Naive thymus-derived CD4-positive, alpha-beta T cell (primary cell): Measurements from ENCODE around the gene SLC6A12. TPM values are rescaled to one million over a fixed set of nuclear protein-coding genes. Genes with fewer than 3 reads are reported as not detected.
A peak's percentile ranks its signal among the peaks of the same experiment; 100 is the strongest.

ENCODE experiments used
- ATAC-seq: fragments of 150-1000 bp; cut with Tn5 transposase; 2 replicates; pipeline ENCODE4 v1.10.0; 2021; ENCODE audit warnings: mild to moderate bottlenecking, moderate library complexity
- CTCF ChIA-PET: fragments of 350-600 bp; sonication (Branson Sonifier 250); formaldehyde crosslinking; loops from one replicate; lab custom pipeline; 2021; ENCODE audit warnings: antibody characterized with exemption; lab: Charles Lee
- POLR2A ChIA-PET: fragments of 350-600 bp; sonication (Branson Sonifier 250); formaldehyde crosslinking; loops from one replicate; lab custom pipeline; 2021; ENCODE audit warnings: antibody characterized with exemption, inconsistent platforms; lab: Charles Lee
- DNase-seq, 9 donors: peaks; one replicate each; pipeline versions ENCODE4 v3.0.0 to v3.0.0-alpha.2; 2020 to 2022; ENCODE audit warnings: mixed read lengths in 1 of 9
- H3K27ac ChIP-seq: one replicate; pipeline ENCODE4 v1.7.0; 2013; ENCODE audit warnings: mild to moderate bottlenecking, low read depth, low read length, moderate library complexity
- H3K27me3 ChIP-seq, 2 donors: one replicate each; pipeline ENCODE4 v1.7.0; 2013; ENCODE audit warnings: low read length in 2 of 2, mild to moderate bottlenecking in 2 of 2, moderate library complexity in 2 of 2; ENCODE audit not compliant: control insufficient read depth in 2 of 2, insufficient read depth in 2 of 2
- H3K36me3 ChIP-seq, 3 experiments: 1 replicate in 2 of 3; 2 replicates in 1 of 3; pipeline ENCODE4 v1.7.0; 2013; ENCODE audit warnings: low read length in 3 of 3, mild to moderate bottlenecking in 3 of 3, moderate library complexity in 1 of 3; ENCODE audit not compliant: insufficient read depth in 3 of 3, control insufficient read depth in 2 of 3
- H3K4me1 ChIP-seq, 2 donors: one replicate each; pipeline ENCODE4 v1.7.0; 2013; ENCODE audit warnings: low read length in 2 of 2, mild to moderate bottlenecking in 2 of 2, moderate library complexity in 1 of 2; ENCODE audit not compliant: control insufficient read depth in 2 of 2, insufficient read depth in 2 of 2
- H3K4me3 ChIP-seq: 2 replicates; pipeline ENCODE4 v1.7.0; 2013; ENCODE audit warnings: mild to moderate bottlenecking, low read length
- H3K9me3 ChIP-seq, 3 experiments: 1 replicate in 2 of 3; 2 replicates in 1 of 3; pipeline ENCODE4 v1.7.0; 2013; ENCODE audit warnings: low read length in 3 of 3; ENCODE audit not compliant: control insufficient read depth in 2 of 3
- H3K27ac Mint-ChIP-seq, 9 donors: one replicate each; pipeline ENCODE4 v1.8.0; 2020 to 2022; ENCODE audit warnings: mixed read lengths in 9 of 9, mild to moderate bottlenecking in 8 of 9, moderate library complexity in 5 of 9, inconsistent platforms in 2 of 9
- H3K27me3 Mint-ChIP-seq, 5 donors: one replicate each; pipeline ENCODE4 v1.8.0; 2021 to 2022; ENCODE audit warnings: mixed read lengths in 5 of 5, mild to moderate bottlenecking in 1 of 5
- H3K36me3 Mint-ChIP-seq, 5 donors: one replicate each; pipeline ENCODE4 v1.8.0; 2020 to 2022; ENCODE audit warnings: mixed read lengths in 5 of 5, mild to moderate bottlenecking in 3 of 5, inconsistent platforms in 1 of 5
- H3K4me1 Mint-ChIP-seq, 7 donors: one replicate each; pipeline ENCODE4 v1.8.0; 2020 to 2022; ENCODE audit warnings: mixed read lengths in 7 of 7, mild to moderate bottlenecking in 3 of 7, inconsistent platforms in 1 of 7
- H3K4me3 Mint-ChIP-seq, 10 donors: one replicate each; pipeline ENCODE4 v1.8.0; 2020 to 2022; ENCODE audit warnings: mild to moderate bottlenecking in 10 of 10, mixed read lengths in 10 of 10, moderate library complexity in 6 of 10, inconsistent platforms in 2 of 10
- H3K9me3 Mint-ChIP-seq, 11 donors: one replicate each; pipeline ENCODE4 v1.8.0; 2020 to 2022; ENCODE audit warnings: mixed read lengths in 11 of 11, mild to moderate bottlenecking in 4 of 11, inconsistent platforms in 1 of 11, moderate library complexity in 1 of 11
- intact Hi-C, 2 donors: fragments of 100-400 bp; cut with micrococcal nuclease; formaldehyde crosslinking; loops; one replicate each; pipeline ENCODE4 v1.15.1; 2023
- polyA plus RNA-seq, 2 donors: library from polyadenylated mRNA; unstranded; fragments of 300-500 nt; fragmentation: Illumina TruSeq; gene quantifications; one replicate each; pipeline ENCODE4 v1.2.3, GENCODE V29; 2021
- total RNA-seq, 6 experiments: library from RNA in 5 of 6; stranded (reverse) in 5 of 6; gene quantifications; 1 replicate in 5 of 6; 2 replicates in 1 of 6; pipeline ENCODE4 v1.2.3 and lab custom pipeline; 2021 to 2026

SLC6A12 gene
- total and polyA plus RNA-seq, 7 experiments from 2014 or later: 0.30 to 4.2 TPM; not detected in 5

GRCh38 chr12:203462-204260 lies 10.3 kb downstream of the SLC6A12 start:
- no peak overlapping the region for H3K27ac ChIP-seq
- DNase-seq (no peak), ATAC-seq (no peak)
- no peaks in the 10 kb centered on the region for H3K9me3 ChIP-seq
- Mint-ChIP-seq H3K27me3 (peaks cover 36 to 64% (median 39%) of the 10 kb centered on the region in 5 donors), H3K4me3 (peak overlapping the region in 1 of 10 donors; percentile 34), H3K4me1 (peaks cover 0 to 5% (median 4%) of the 10 kb centered on the region in 7 donors), H3K36me3 (no peaks in the 10 kb centered on the region), H3K27ac (no peak overlapping the region), H3K9me3 (peaks cover 0 to 3% (median 0%) of the 10 kb centered on the region in 11 donors)
- ChIA-PET CTCF (no interaction called here), POLR2A (no interaction called here)
- no peaks in the 10 kb centered on the region for H3K27me3 ChIP-seq
- H3K4me3 ChIP-seq: no peak overlapping the region
- intact Hi-C loops: no loop called here
- no peaks in the 10 kb centered on the region for H3K4me1 ChIP-seq
- H3K36me3 ChIP-seq: no peaks in the 10 kb centered on the region

- Mint-ChIP-seq H3K36me3 (no peaks in the 10 kb centered on the region), H3K4me3 (peak overlapping the region in 1 of 10 donors; percentile 31), H3K9me3 (peaks cover 0 to 3% (median 0%) of the 10 kb centered on the region in 11 donors), H3K27ac (no peak overlapping the region), H3K4me1 (peaks cover 0 to 5% (median 4%) of the 10 kb centered on the region in 7 donors), H3K27me3 (peaks cover 36 to 65% (median 44%) of the 10 kb centered on the region in 5 donors)
- H3K27me3 ChIP-seq: no peaks in the 10 kb centered on the region
- POLR2A ChIA-PET: no interaction called here
- H3K4me1 ChIP-seq: no peaks in the 10 kb centered on the region
- H3K27ac ChIP-seq: no peak overlapping the region
- CTCF ChIA-PET: no interaction called here
- DNase-seq (no peak), ATAC-seq (no peak)
- intact Hi-C loops: no loop called here
- no peaks in the 10 kb centered on the region for H3K9me3 ChIP-seq
- no peak overlapping the region for H3K4me3 ChIP-seq
- H3K36me3 ChIP-seq: no peaks in the 10 kb centered on the region
Measured at GRCh38 chr12:203074-203461, 10.9 kb downstream of the SLC6A12 start.

GRCh38 chr12:202081-202731 lies 11.8 kb downstream of the SLC6A12 start:
- ChIA-PET POLR2A (no interaction called here), CTCF (no interaction called here)
- Mint-ChIP-seq H3K36me3 (no peaks in the 10 kb centered on the region), H3K9me3 (peaks cover 0 to 2% (median 0%) of the 10 kb centered on the region in 11 donors), H3K4me1 (peaks cover 0 to 7% (median 4%) of the 10 kb centered on the region in 7 donors), H3K27me3 (peaks cover 36 to 72% (median 50%) of the 10 kb centered on the region in 5 donors), H3K4me3 (peak overlapping the region in 5 of 10 donors; percentile 14 to 68 (median 36)), H3K27ac (no peak overlapping the region)
- H3K4me3 ChIP-seq: no peak overlapping the region
- H3K9me3 ChIP-seq: no peaks in the 10 kb centered on the region
- H3K4me1 ChIP-seq: no peaks in the 10 kb centered on the region
- no peak for DNase-seq
- no peak for ATAC-seq
- H3K27ac ChIP-seq: no peak overlapping the region
- H3K36me3 ChIP-seq: no peaks in the 10 kb centered on the region
- intact Hi-C loops: no loop called here
- no peaks in the 10 kb centered on the region for H3K27me3 ChIP-seq

GRCh38 chr12:201361-201760 lies 12.6 kb downstream of the SLC6A12 start:
- Histone ChIP-seq H3K27ac (no peak overlapping the region), H3K36me3 (no peaks in the 10 kb centered on the region), H3K9me3 (no peaks in the 10 kb centered on the region), H3K27me3 (no peaks in the 10 kb centered on the region), H3K4me3 (no peak overlapping the region), H3K4me1 (no peaks in the 10 kb centered on the region)
- ChIA-PET CTCF (no interaction called here), POLR2A (no interaction called here)
- H3K4me1 Mint-ChIP-seq: peaks cover 0 to 7% (median 4%) of the 10 kb centered on the region in 7 donors
- DNase-seq (no peak), ATAC-seq (no peak)
- no peak overlapping the region for H3K27ac Mint-ChIP-seq
- H3K4me3 Mint-ChIP-seq: no peak overlapping the region
- intact Hi-C loops: no loop called here
- H3K9me3 Mint-ChIP-seq: peaks cover 0 to 6% (median 0%) of the 10 kb centered on the region in 11 donors
- no peaks in the 10 kb centered on the region for H3K36me3 Mint-ChIP-seq
- peaks cover 36 to 68% (median 54%) of the 10 kb centered on the region in 5 donors for H3K27me3 Mint-ChIP-seq

- Mint-ChIP-seq H3K9me3 (peaks cover 0 to 6% (median 0%) of the 10 kb centered on the region in 11 donors), H3K27ac (no peak overlapping the region), H3K4me1 (peaks cover 0 to 6% (median 4%) of the 10 kb centered on the region in 7 donors), H3K4me3 (no peak overlapping the region), H3K36me3 (no peaks in the 10 kb centered on the region), H3K27me3 (peaks cover 19 to 47% (median 44%) of the 10 kb centered on the region in 5 donors)
- Histone ChIP-seq H3K4me3 (no peak overlapping the region), H3K27ac (no peak overlapping the region), H3K36me3 (no peaks in the 10 kb centered on the region), H3K27me3 (no peaks in the 10 kb centered on the region), H3K9me3 (no peaks in the 10 kb centered on the region), H3K4me1 (no peaks in the 10 kb centered on the region)
- ChIA-PET POLR2A (no interaction called here), CTCF (no interaction called here)
- ATAC-seq (no peak), DNase-seq (no peak)
- intact Hi-C loops: no loop called here
Measured at GRCh38 chr12:198705-199104, 15.3 kb downstream of the SLC6A12 start.

- peaks cover 19 to 53% (median 45%) of the 10 kb centered on the region in 5 donors for H3K27me3 Mint-ChIP-seq
- CTCF ChIA-PET: no interaction called here
- intact Hi-C loops: no loop called here
Measured at GRCh38 chr12:197911-198695, 15.9 kb downstream of the SLC6A12 start.

More at GRCh38 chr12:197911-198695, 15.9 kb downstream of the SLC6A12 start:
- no peaks in the 10 kb centered on the region for H3K36me3 Mint-ChIP-seq
- Histone ChIP-seq H3K4me1 (no peaks in the 10 kb centered on the region), H3K4me3 (no peak overlapping the region), H3K9me3 (no peaks in the 10 kb centered on the region), H3K36me3 (no peaks in the 10 kb centered on the region), H3K27me3 (no peaks in the 10 kb centered on the region), H3K27ac (no peak overlapping the region)
- no peak for DNase-seq
- H3K4me3 Mint-ChIP-seq: no peak overlapping the region
- POLR2A ChIA-PET: no interaction called here
- no peak overlapping the region for H3K27ac Mint-ChIP-seq
- H3K9me3 Mint-ChIP-seq: peaks cover 0 to 6% (median 0%) of the 10 kb centered on the region in 11 donors
- H3K4me1 Mint-ChIP-seq: peaks cover 0 to 6% (median 4%) of the 10 kb centered on the region in 7 donors
- no peak for ATAC-seq
